Peyer's patch (tissue), 4 donors: ENCODE results near the gene ATN1.

ENCODE experiments used
- POLR2A ChIP-seq, 2 donors: fragments of 450-650 bp; IDR thresholded peaks; one replicate each; pipeline ENCODE4 v1.5.1; 2017; ENCODE audit warnings: antibody characterized with exemption in 2 of 2, mild to moderate bottlenecking in 2 of 2, moderate library complexity in 2 of 2
- TF ChIP-seq, protein P1 (sequence below), 6 experiments: fragments of 450-650 bp in 4 of 6; fragments of 200-600 bp in 2 of 6; sonication (generic) in 1 of 6; IDR thresholded peaks; one replicate each; pipeline ENCODE4 v1.5.1; 2017 to 2019; ENCODE audit warnings: antibody characterized with exemption in 6 of 6, mild to moderate bottlenecking in 3 of 6, moderate library complexity in 1 of 6

DNA sequence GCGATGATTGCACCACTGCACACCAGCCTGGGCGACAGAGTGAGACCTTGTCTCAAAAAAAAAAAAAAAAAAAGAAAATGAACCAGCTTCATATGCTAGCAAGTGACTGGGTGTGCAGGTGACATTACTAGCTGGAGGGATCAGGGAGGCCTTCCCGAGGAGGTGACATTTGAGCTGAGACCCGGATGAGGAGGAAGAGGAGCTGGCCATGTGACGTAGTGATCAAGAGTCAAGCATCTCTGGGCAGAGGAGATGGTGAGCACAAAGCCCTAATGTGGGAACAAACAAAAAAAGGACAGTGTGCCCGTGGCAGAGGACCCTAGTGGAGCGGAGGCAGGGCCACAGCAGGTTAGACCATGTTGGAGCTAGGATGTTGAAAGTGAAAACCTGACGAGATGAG, 19.9 kb downstream of the ATN1 start:
- TF ChIP-seq, protein P1, sequence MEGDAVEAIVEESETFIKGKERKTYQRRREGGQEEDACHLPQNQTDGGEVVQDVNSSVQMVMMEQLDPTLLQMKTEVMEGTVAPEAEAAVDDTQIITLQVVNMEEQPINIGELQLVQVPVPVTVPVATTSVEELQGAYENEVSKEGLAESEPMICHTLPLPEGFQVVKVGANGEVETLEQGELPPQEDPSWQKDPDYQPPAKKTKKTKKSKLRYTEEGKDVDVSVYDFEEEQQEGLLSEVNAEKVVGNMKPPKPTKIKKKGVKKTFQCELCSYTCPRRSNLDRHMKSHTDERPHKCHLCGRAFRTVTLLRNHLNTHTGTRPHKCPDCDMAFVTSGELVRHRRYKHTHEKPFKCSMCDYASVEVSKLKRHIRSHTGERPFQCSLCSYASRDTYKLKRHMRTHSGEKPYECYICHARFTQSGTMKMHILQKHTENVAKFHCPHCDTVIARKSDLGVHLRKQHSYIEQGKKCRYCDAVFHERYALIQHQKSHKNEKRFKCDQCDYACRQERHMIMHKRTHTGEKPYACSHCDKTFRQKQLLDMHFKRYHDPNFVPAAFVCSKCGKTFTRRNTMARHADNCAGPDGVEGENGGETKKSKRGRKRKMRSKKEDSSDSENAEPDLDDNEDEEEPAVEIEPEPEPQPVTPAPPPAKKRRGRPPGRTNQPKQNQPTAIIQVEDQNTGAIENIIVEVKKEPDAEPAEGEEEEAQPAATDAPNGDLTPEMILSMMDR (IDR thresholded peaks at IDR 0.05) = no peak
- no peak for TF ChIP-seq POLR2A (IDR thresholded peaks at IDR 0.05)
